Measurements from ENCODE around the gene C3orf80.

- no peak for TF ChIP-seq REST (IDR thresholded peaks at IDR 0.05; ENCODE audit: borderline replicate concordance)
- TF ChIP-seq EP300 (conservative IDR thresholded peaks at IDR 0.05; ENCODE audit: poor library complexity, severe bottlenecking), result no peak
- no peak for TF ChIP-seq POLR2AphosphoS5 (IDR thresholded peaks at IDR 0.05)
- no peak for TF ChIP-seq CTCF (IDR thresholded peaks at IDR 0.05; ENCODE audit: poor library complexity, severe bottlenecking)
These were observed 32.4 kb downstream of the C3orf80 start for GRCh38 chr3:160257606-160258005.

All from neural cell (in vitro differentiated cells).